Endothelial cell of umbilical vein (primary cell): ENCODE measurements around the gene VCL. TPM values are rescaled to one million over a fixed set of nuclear protein-coding genes. Genes with fewer than 3 reads are reported as not detected.

Source experiments
- BruUV-seq: library from RNA; stranded (reverse); fragments of 400-500 nt; replicated peaks from 2 replicates; lab custom pipeline; 2021; lab: Mats Ljungman, UMichigan
- CTCF ChIA-PET: fragments of 300-600, 350-600 bp; sonication (Branson Sonifier 250); formaldehyde crosslinking; loops from one replicate; lab custom pipeline; 2021; ENCODE audit warnings: antibody characterized with exemption, inconsistent platforms; lab: Charles Lee
- POLR2A ChIA-PET: fragments of 300-600, 350-600 bp; sonication (Branson Sonifier 250); formaldehyde crosslinking; loops from one replicate; lab custom pipeline; 2021; ENCODE audit warnings: antibody characterized with exemption, inconsistent platforms; lab: Charles Lee
- DNase-seq: peaks from one replicate; pipeline ENCODE4 v3.0.0-alpha.2; 2011; ENCODE audit warnings: low read depth, low spot score
- FAIRE-seq: peaks from 2 replicates; lab custom pipeline; 2011; peaks lifted over from hg19 to GRCh38; lab: Jason Lieb, UNC
- H2AFZ ChIP-seq: 2 replicates; pipeline ENCODE4 v1.6.0; 2012; ENCODE audit warnings: low read depth, low read length, control low read depth, inconsistent platforms
- H3K27ac ChIP-seq: 2 replicates; pipeline ENCODE4 v1.5.1; 2011; ENCODE audit warnings: low read depth, mild to moderate bottlenecking, control low read depth, low read length, moderate library complexity; ENCODE audit not compliant: insufficient read depth
- H3K27me3 ChIP-seq, 2 experiments: 2 replicates each; pipeline versions ENCODE4 v1.6.0 to v1.6.1; 2011; ENCODE audit warnings: low read length in 2 of 2, mixed read lengths in 1 of 2; ENCODE audit not compliant: control insufficient read depth in 2 of 2, insufficient read depth in 2 of 2
- H3K36me3 ChIP-seq, 2 experiments: 2 replicates in 1 of 2; 3 replicates in 1 of 2; pipeline ENCODE4 v1.5.1; 2011; ENCODE audit warnings: low read length in 2 of 2, mild to moderate bottlenecking in 1 of 2, moderate library complexity in 1 of 2; ENCODE audit not compliant: control insufficient read depth in 2 of 2, insufficient read depth in 2 of 2; ENCODE audit errors: extremely low read depth in 1 of 2
- H3K4me1 ChIP-seq: 3 replicates; pipeline ENCODE4 v1.5.1; 2011; ENCODE audit warnings: mild to moderate bottlenecking, low read length; ENCODE audit not compliant: control insufficient read depth, insufficient read depth; ENCODE audit errors: extremely low read depth
- H3K4me2 ChIP-seq: 2 replicates; pipeline ENCODE4 v1.6.1; 2011; ENCODE audit warnings: low read length, control low read depth, mixed read lengths; ENCODE audit not compliant: insufficient read depth
- H3K4me3 ChIP-seq, 3 experiments: fragments of 200-600 bp in 1 of 3; sonication (generic), shearing (Covaris generic) in 1 of 3; replicated peaks in 1 of 3; 2 replicates each; pipeline ENCODE4 v1.5.1; 2011 to 2016; ENCODE audit warnings: control low read depth in 3 of 3, low read length in 3 of 3, mild to moderate bottlenecking in 2 of 3, inconsistent platforms in 1 of 3, low read depth in 1 of 3, moderate library complexity in 1 of 3; ENCODE audit not compliant: insufficient read depth in 1 of 3
- H3K79me2 ChIP-seq: 2 replicates; pipeline ENCODE4 v1.6.0; 2012; ENCODE audit warnings: low read length, inconsistent platforms; ENCODE audit not compliant: control insufficient read depth, insufficient read depth
- H3K9ac ChIP-seq: replicated peaks from 2 replicates; pipeline ENCODE3; 2011; ENCODE audit warnings: low read length, control low read depth; ENCODE audit not compliant: insufficient read depth; ENCODE audit errors: extremely low read depth
- H3K9me1 ChIP-seq: replicated peaks from 3 replicates; pipeline ENCODE4 v1.6.0; 2011; ENCODE audit warnings: mild to moderate bottlenecking, low read length; ENCODE audit not compliant: control insufficient read depth, insufficient read depth; ENCODE audit errors: extremely low read depth
- H3K9me3 ChIP-seq: replicated peaks from 2 replicates; pipeline ENCODE4 v1.5.1; 2012; ENCODE audit warnings: low read length, inconsistent platforms; ENCODE audit not compliant: control insufficient read depth, insufficient read depth
- H4K20me1 ChIP-seq: replicated peaks from 2 replicates; pipeline ENCODE3; 2011; ENCODE audit warnings: mild to moderate bottlenecking, low read length; ENCODE audit not compliant: control insufficient read depth, insufficient read depth; ENCODE audit errors: extremely low read depth
- EZH2 ChIP-seq: IDR thresholded peaks from 2 replicates; pipeline ENCODE4 v1.6.1; 2012; ENCODE audit warnings: borderline replicate concordance, low read depth, mild to moderate bottlenecking, moderate library complexity, low read length, inconsistent platforms; ENCODE audit not compliant: severe bottlenecking
- FOS ChIP-seq: IDR thresholded peaks from 2 replicates; pipeline ENCODE4 v1.6.1; 2011; ENCODE audit warnings: mild to moderate bottlenecking, low read length, moderate library complexity, borderline replicate concordance; ENCODE audit not compliant: insufficient read depth
- GATA2 ChIP-seq: IDR thresholded peaks from 2 replicates; pipeline ENCODE4 v1.7.0; 2011; ENCODE audit warnings: low read depth, mild to moderate bottlenecking, moderate library complexity, mixed read lengths, low read length; ENCODE audit not compliant: insufficient read length, insufficient read depth
- JUN ChIP-seq: IDR thresholded peaks from 2 replicates; pipeline ENCODE4 v1.6.1; 2011; ENCODE audit warnings: borderline replicate concordance, low read depth; ENCODE audit not compliant: insufficient read length, insufficient read depth
- MYC ChIP-seq: IDR thresholded peaks from one replicate; pipeline ENCODE4 v1.6.1; 2011; ENCODE audit warnings: mild to moderate bottlenecking, low read depth, low read length
- POLR2A ChIP-seq: IDR thresholded peaks from 2 replicates; pipeline ENCODE4 v1.6.1; 2012; ENCODE audit warnings: low read depth, mild to moderate bottlenecking, control low read depth, low read length
- POLR2AphosphoS5 ChIP-seq: IDR thresholded peaks from 2 replicates; pipeline ENCODE4 v1.6.1; 2012; ENCODE audit warnings: low read depth, mild to moderate bottlenecking, control low read depth, low read length, moderate library complexity; ENCODE audit not compliant: insufficient read depth
- dilution Hi-C: fragments of 300-500 bp; cut with MboI; formaldehyde crosslinking; loops from one replicate; pipeline ENCODE4 v1.15.0; 2019; ENCODE audit warnings: low sequenced_read_pairs; ENCODE audit not compliant: extremely low pct_ligation_motif_present
- intact Hi-C: fragments of 100-400 bp; cut with micrococcal nuclease; formaldehyde crosslinking; loops from one replicate; pipeline ENCODE4 v1.10.0; 2022
- polyA plus RNA-seq, 4 experiments: library from polyadenylated mRNA; depleted of rRNA in 3 of 4; stranded (reverse) in 3 of 4; unstranded in 1 of 4; fragments of >200 nt; gene quantifications; 2 replicates each; pipeline versions ENCODE4 v1.2.1 to v1.2.3, GENCODE V29; 2011 to 2012; ENCODE audit warnings: missing spikeins in 1 of 4
- total RNA-seq: library from RNA; stranded (reverse); gene quantifications from 2 replicates; pipeline ENCODE4 v1.2.3, GENCODE V29; 2021
- TF ChIP-seq, protein P1 (sequence below): IDR thresholded peaks from 2 replicates; pipeline ENCODE4 v1.6.1; 2011; ENCODE audit not compliant: insufficient read depth, insufficient read length
- TF ChIP-seq, protein P2 (sequence below), 2 donors: IDR thresholded peaks; 1 replicate in 1 of 2; 2 replicates in 1 of 2; pipeline ENCODE4 v1.5.1; 2011; ENCODE audit warnings: low read length in 2 of 2, mild to moderate bottlenecking in 2 of 2, moderate library complexity in 2 of 2, control low read depth in 1 of 2, inconsistent platforms in 1 of 2, low read depth in 1 of 2; ENCODE audit not compliant: insufficient read depth in 1 of 2; ENCODE audit errors: extremely low read depth in 1 of 2

Gene VCL
- total and polyA plus RNA-seq, 2 donors (not counting 3 experiments of a cell fraction or from before 2014, with no cell fraction given) = 95.4 to 231 TPM

DNA sequence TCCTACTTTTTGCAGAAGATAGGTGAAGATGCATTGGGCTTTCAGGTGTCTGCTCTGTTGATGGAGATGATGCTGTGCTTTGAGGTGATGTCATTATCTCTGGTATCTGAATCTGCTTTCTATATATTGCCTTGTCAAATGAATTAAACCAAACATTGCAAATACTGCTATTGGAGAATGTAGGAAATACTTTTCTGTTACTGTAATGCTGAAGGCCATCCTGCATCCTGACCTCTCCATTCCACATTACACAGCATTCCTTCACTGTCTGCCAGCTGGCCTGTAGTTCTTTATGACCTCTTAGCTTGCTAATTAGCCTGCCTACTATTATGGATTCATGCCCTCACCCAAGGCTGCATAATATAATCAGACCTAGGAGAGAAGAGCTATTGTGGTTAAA lies 73.2 kb downstream of the VCL start:
- H3K4me2 ChIP-seq = peak overlapping the region; percentile 61
- peaks cover 7 to 18% of the 10 kb centered on the region in 2 experiments for H3K36me3 ChIP-seq
- H3K9ac ChIP-seq = peak overlapping the region; percentile 35
- H3K27ac ChIP-seq = peak overlapping the region; percentile 9
- H3K4me1 ChIP-seq = peaks cover 52% of the 10 kb centered on the region
- BruUV-seq = no TSS peak
- peak overlapping the region in 1 of 3 experiments; percentile 16 for H3K4me3 ChIP-seq
- H3K9me3 ChIP-seq = no peaks in the 10 kb centered on the region
- dilution Hi-C loops (no loop called here), intact Hi-C loops (loop anchor here (1.0 kb wide), 2 partner anchors 8 to 15 kb away; no protein-coding TSS in a partner anchor)
- H4K20me1 ChIP-seq = no peaks in the 10 kb centered on the region
- H3K27me3 ChIP-seq = no peaks in the 10 kb centered on the region
- CTCF ChIA-PET = interaction anchor here (0.6 to 2.1 kb wide), 7 partner anchors 10 to 185 kb away, joined by 3 to 42 read pairs (median 4); no protein-coding TSS in a partner anchor
- peak; percentile 91 for FAIRE-seq
- no peaks in the 10 kb centered on the region for H3K9me1 ChIP-seq
- TF ChIP-seq POLR2A (peak; percentile 35), EZH2 (no peak), MYC (no peak), POLR2AphosphoS5 (peak; percentile 86), JUN (peak; percentile 93), GATA2 (peak; percentile 80), FOS (peak; percentile 56)
- TF ChIP-seq, protein P1, sequence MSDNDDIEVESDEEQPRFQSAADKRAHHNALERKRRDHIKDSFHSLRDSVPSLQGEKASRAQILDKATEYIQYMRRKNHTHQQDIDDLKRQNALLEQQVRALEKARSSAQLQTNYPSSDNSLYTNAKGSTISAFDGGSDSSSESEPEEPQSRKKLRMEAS = no peak
- TF ChIP-seq, protein P2, sequence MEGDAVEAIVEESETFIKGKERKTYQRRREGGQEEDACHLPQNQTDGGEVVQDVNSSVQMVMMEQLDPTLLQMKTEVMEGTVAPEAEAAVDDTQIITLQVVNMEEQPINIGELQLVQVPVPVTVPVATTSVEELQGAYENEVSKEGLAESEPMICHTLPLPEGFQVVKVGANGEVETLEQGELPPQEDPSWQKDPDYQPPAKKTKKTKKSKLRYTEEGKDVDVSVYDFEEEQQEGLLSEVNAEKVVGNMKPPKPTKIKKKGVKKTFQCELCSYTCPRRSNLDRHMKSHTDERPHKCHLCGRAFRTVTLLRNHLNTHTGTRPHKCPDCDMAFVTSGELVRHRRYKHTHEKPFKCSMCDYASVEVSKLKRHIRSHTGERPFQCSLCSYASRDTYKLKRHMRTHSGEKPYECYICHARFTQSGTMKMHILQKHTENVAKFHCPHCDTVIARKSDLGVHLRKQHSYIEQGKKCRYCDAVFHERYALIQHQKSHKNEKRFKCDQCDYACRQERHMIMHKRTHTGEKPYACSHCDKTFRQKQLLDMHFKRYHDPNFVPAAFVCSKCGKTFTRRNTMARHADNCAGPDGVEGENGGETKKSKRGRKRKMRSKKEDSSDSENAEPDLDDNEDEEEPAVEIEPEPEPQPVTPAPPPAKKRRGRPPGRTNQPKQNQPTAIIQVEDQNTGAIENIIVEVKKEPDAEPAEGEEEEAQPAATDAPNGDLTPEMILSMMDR (IDR thresholded peaks at IDR 0.05; ENCODE audit: extremely low read depth in 1 of 2, insufficient read depth in 1 of 2, low read depth in 1 of 2, low read length in 2 of 2) = no peak
- peaks cover 62% of the 10 kb centered on the region for H3K79me2 ChIP-seq
- POLR2A ChIA-PET = interaction anchor here (1.5 kb wide), 1 partner anchor 12 kb away, joined by 4 read pairs; no protein-coding TSS in a partner anchor
- H2AFZ ChIP-seq = no peak overlapping the region
- DNase-seq = peak; percentile 94
